HepG2 (cell line): Measurements from ENCODE around the gene DNM1. TPM values are rescaled to one million over a fixed set of nuclear protein-coding genes. Genes with fewer than 3 reads are reported as not detected.

Experiments used
- AGO2 ChIP-seq: fragments of 200-400 bp; formaldehyde crosslinking; optimal IDR thresholded peaks from 2 replicates; pipeline ENCODE3; 2017; ENCODE audit warnings: mild to moderate bottlenecking, low read depth, low read length, moderate library complexity
- ARID5B ChIP-seq: IDR thresholded peaks from 2 replicates; pipeline ENCODE4 v1.4.0; 2020; ENCODE audit warnings: mild to moderate bottlenecking, missing genetic modification reagents
- BRCA1 ChIP-seq: sonication (generic); formaldehyde crosslinking; IDR thresholded peaks from 2 replicates; pipeline ENCODE4 v1.4.0; 2020; ENCODE audit warnings: missing genetic modification reagents
- CHD4 ChIP-seq: fragments of 200-600 bp; sonication (generic); IDR thresholded peaks from 2 replicates; pipeline ENCODE4 v1.7.0; 2017; ENCODE audit warnings: mild to moderate bottlenecking, low read length, borderline replicate concordance
- CSRNP1 ChIP-seq: sonication (generic); formaldehyde crosslinking; IDR thresholded peaks from 2 replicates; pipeline ENCODE4 v1.8.1; 2023; ENCODE audit warnings: mild to moderate bottlenecking, missing genetic modification reagents
- ETV5 ChIP-seq: IDR thresholded peaks from 2 replicates; pipeline ENCODE4 v1.6.1; 2018; ENCODE audit warnings: missing biosample characterization, missing genetic modification reagents, inconsistent platforms, borderline replicate concordance
- HMGXB4 ChIP-seq, 2 experiments: sonication (generic) in 1 of 2; formaldehyde crosslinking in 1 of 2; IDR thresholded peaks; 2 replicates each; pipeline versions ENCODE4 v1.4.0 to v1.6.1; 2018 to 2020; ENCODE audit warnings: missing genetic modification reagents in 2 of 2, borderline replicate concordance in 1 of 2, low read depth in 1 of 2, mild to moderate bottlenecking in 1 of 2, missing biosample characterization in 1 of 2
- HNF4G ChIP-seq, 2 experiments: sonication (generic) in 1 of 2; formaldehyde crosslinking in 1 of 2; IDR thresholded peaks; 2 replicates each; pipeline versions ENCODE4 v1.4.0 to v1.6.1; 2011 to 2020; ENCODE audit warnings: borderline replicate concordance in 2 of 2, low read depth in 2 of 2, mild to moderate bottlenecking in 2 of 2, low read length in 1 of 2, missing genetic modification reagents in 1 of 2, moderate library complexity in 1 of 2
- SIX4 ChIP-seq: sonication (generic); formaldehyde crosslinking; IDR thresholded peaks from 2 replicates; pipeline ENCODE4 v1.4.0; 2020; ENCODE audit warnings: missing genetic modification reagents
- ZNF17 ChIP-seq: sonication (generic); formaldehyde crosslinking; IDR thresholded peaks from 2 replicates; pipeline ENCODE4 v1.5.0; 2020; ENCODE audit warnings: mild to moderate bottlenecking, missing genetic modification reagents
- ZNF281 ChIP-seq: sonication (generic); formaldehyde crosslinking; IDR thresholded peaks from 2 replicates; pipeline ENCODE4 v1.4.0; 2020; ENCODE audit warnings: missing genetic modification reagents, borderline replicate concordance
- ZNF510 ChIP-seq: sonication (generic); formaldehyde crosslinking; IDR thresholded peaks from 2 replicates; pipeline ENCODE4 v1.4.0; 2020; ENCODE audit warnings: low read depth, mild to moderate bottlenecking, missing genetic modification reagents
- ZNF543 ChIP-seq: sonication (generic); formaldehyde crosslinking; IDR thresholded peaks from 2 replicates; pipeline ENCODE4 v1.4.0; 2020; ENCODE audit warnings: mild to moderate bottlenecking, missing genetic modification reagents
- ZNF577 ChIP-seq: sonication (generic); formaldehyde crosslinking; IDR thresholded peaks from 2 replicates; pipeline ENCODE4 v1.4.0; 2020; ENCODE audit warnings: mild to moderate bottlenecking, low read depth, missing genetic modification reagents, borderline replicate concordance
- ZNF784 ChIP-seq: sonication (generic); formaldehyde crosslinking; IDR thresholded peaks from 2 replicates; pipeline ENCODE4 v1.5.1; 2020; ENCODE audit warnings: missing genetic modification reagents, mild to moderate bottlenecking, borderline replicate concordance
- polyA plus RNA-seq, 8 experiments: library from polyadenylated mRNA; depleted of rRNA in 3 of 8; stranded (reverse) in 7 of 8; unstranded in 1 of 8; fragments of >200 nt; fragmentation: Illumina TruSeq in 4 of 8; extraction: Trizol in 4 of 8; gene quantifications; 2 replicates each; pipeline versions ENCODE4 v1.2.1 to v1.2.3, GENCODE V29; 2011 to 2016; ENCODE audit warnings: low read depth in 4 of 8, missing spikeins in 1 of 8, mixed read lengths in 1 of 8; ENCODE audit not compliant: insufficient read depth in 1 of 8
- total RNA-seq, 5 experiments: library from RNA; depleted of rRNA; stranded (reverse); fragments of >200 nt; fragmentation: Illumina TruSeq; extraction: Trizol; gene quantifications; 2 replicates each; pipeline ENCODE4 v1.2.3, GENCODE V29; 2016; ENCODE audit warnings: low read depth in 1 of 5

DNM1 gene
- total and polyA plus RNA-seq, 2 of the 13 experiments (the other 11 are each of a cell fraction or from before 2014, with no cell fraction given), result 0.13 to 0.58 TPM

- TF ChIP-seq ETV5 (CRISPR knock-in tag) (peak; percentile 79), HMGXB4 (CRISPR knock-in tag; IDR thresholded peaks at IDR 0.05; ENCODE audit: borderline replicate concordance in 1 of 2, low read depth in 1 of 2) (peak; percentile 95 to 99), CHD4 (no peak), ZNF784 (CRISPR knock-in tag) (peak; percentile 61; the same call in 1 of the 2 replicates), ZNF510 (CRISPR knock-in tag) (no peak), ZNF577 (no peak), ARID5B (CRISPR knock-in tag) (peak; percentile 33; the same call in 1 of the 2 replicates), HNF4G (IDR thresholded peaks at IDR 0.05; ENCODE audit: borderline replicate concordance, low read depth, low read length) (peak; percentile 16; the same call in 1 of the 2 replicates), HNF4G (CRISPR knock-in tag; IDR thresholded peaks at IDR 0.05; ENCODE audit: borderline replicate concordance, low read depth) (peak; percentile 51; the same call in 1 of the 2 replicates), ZNF543 (CRISPR knock-in tag) (peak; percentile 71), ZNF281 (CRISPR knock-in tag) (no peak), AGO2 (peak; percentile 63), CSRNP1 (peak; percentile 82; the same call in 1 of the 2 replicates), SIX4 (CRISPR knock-in tag) (peak; percentile 34; the same call in 1 of the 2 replicates), ZNF17 (CRISPR knock-in tag) (no peak), BRCA1 (no peak)
Measured at GRCh38 chr9:128191406-128192046, 11.7 kb upstream of the DNM1 start, which contains the start of gene CIZ1 (continued).
